Thyroid gland (tissue), 4 donors: ENCODE results near the gene CEP350.
"Not testable (repeated sequence)": the region's sequence is repeated elsewhere in the genome, so short reads cannot be mapped to it uniquely, and the experiment has no call there.

Experiments
- CTCF ChIP-seq, 6 experiments: fragments of 200-600 bp in 3 of 6; fragments of 450-650 bp in 3 of 6; sonication (generic) in 3 of 6; IDR thresholded peaks; one replicate each; pipeline ENCODE4 v1.5.1; 2016 to 2019; ENCODE audit warnings: antibody characterized with exemption in 6 of 6, mild to moderate bottlenecking in 2 of 6, inconsistent platforms in 1 of 6, moderate library complexity in 1 of 6
- POLR2A ChIP-seq, 2 donors: fragments of 450-650 bp; IDR thresholded peaks; one replicate each; pipeline ENCODE4 v1.6.1; 2017; ENCODE audit warnings: antibody characterized with exemption in 2 of 2, mild to moderate bottlenecking in 2 of 2, moderate library complexity in 1 of 2

- not testable (repeated sequence) for TF ChIP-seq CTCF, POLR2A (IDR thresholded peaks at IDR 0.05)
Measured at GRCh38 chr1:180133688-180134087, 179.1 kb downstream of the CEP350 start.
